NCI-H345 (cell line): ENCODE measurements around the gene KNL1.
"Not testable (repeated sequence)": the region's sequence is repeated elsewhere in the genome, so short reads cannot be mapped to it uniquely, and the experiment has no call there.

Experiments used
- DNase-seq: peaks from one replicate; lab custom pipeline; 2025; lab: John Stamatoyannopoulos, UW

Gene KNL1

GRCh38 chr15:40581796-40582195, 12.3 kb upstream of the KNL1 start:
- DNase-seq: not testable (repeated sequence)

GRCh38 chr15:40582726-40583246, 11.3 kb upstream of the KNL1 start:
- peak; percentile 67 for DNase-seq

- DNase-seq: no peak
These were observed 9.9 kb upstream of the KNL1 start for GRCh38 chr15:40584191-40584590.

- DNase-seq: no peak
These were observed 3.4 kb upstream of the KNL1 start for GRCh38 chr15:40590667-40591050.

GRCh38 chr15:40591389-40591788, 2.7 kb upstream of the KNL1 start:
- no peak for DNase-seq

- no peak for DNase-seq
These were observed 884 bp upstream of the KNL1 start for GRCh38 chr15:40593165-40593564.

- peak; percentile 46 for DNase-seq
These were observed 384 bp downstream of the KNL1 start for GRCh38 chr15:40594429-40594836.

GRCh38 chr15:40595219-40595618, 1.2 kb downstream of the KNL1 start:
- no peak for DNase-seq

- DNase-seq: peak; percentile 17
These were observed 1.7 kb downstream of the KNL1 start for GRCh38 chr15:40595773-40596172.

GRCh38 chr15:40597024-40597423, 3.0 kb downstream of the KNL1 start:
- no peak for DNase-seq

- DNase-seq: no peak
These were observed 4.1 kb downstream of the KNL1 start for GRCh38 chr15:40598126-40598525.

- no peak for DNase-seq
These were observed 4.6 kb downstream of the KNL1 start for GRCh38 chr15:40598672-40599071.

GRCh38 chr15:40600956-40601355, 6.9 kb downstream of the KNL1 start:
- DNase-seq: no peak

GRCh38 chr15:40603935-40604334, 9.9 kb downstream of the KNL1 start:
- no peak for DNase-seq

GRCh38 chr15:40613080-40613479, 19.0 kb downstream of the KNL1 start:
- no peak for DNase-seq

GRCh38 chr15:40618023-40618422, 24.0 kb downstream of the KNL1 start:
- no peak for DNase-seq

GRCh38 chr15:40618906-40619305, 24.9 kb downstream of the KNL1 start:
- DNase-seq: no peak

GRCh38 chr15:40623361-40623760, 29.3 kb downstream of the KNL1 start:
- DNase-seq: no peak

GRCh38 chr15:40630313-40630712, 36.3 kb downstream of the KNL1 start:
- no peak for DNase-seq

GRCh38 chr15:40633178-40633577, 39.1 kb downstream of the KNL1 start:
- DNase-seq: no peak

GRCh38 chr15:40637221-40637745, 43.2 kb downstream of the KNL1 start:
- DNase-seq: no peak

- no peak for DNase-seq
These were observed 45.6 kb downstream of the KNL1 start for GRCh38 chr15:40639677-40640076.

- DNase-seq: no peak
These were observed 53.5 kb downstream of the KNL1 start for GRCh38 chr15:40647523-40647922.

- no peak for DNase-seq
These were observed 56.4 kb downstream of the KNL1 start for GRCh38 chr15:40650479-40650878.

- no peak for DNase-seq
These were observed 66.6 kb downstream of the KNL1 start for GRCh38 chr15:40660686-40661085.
